ENCODE data around the gene KIRREL1. TPM values are rescaled to one million over a fixed set of nuclear protein-coding genes. Genes with fewer than 3 reads are reported as not detected.

KIRREL1 gene
- total and polyA plus RNA-seq, 2 of the 13 experiments (the other 11 are each of a cell fraction or from before 2014, with no cell fraction given): 0.02 to 0.03 TPM

DNA sequence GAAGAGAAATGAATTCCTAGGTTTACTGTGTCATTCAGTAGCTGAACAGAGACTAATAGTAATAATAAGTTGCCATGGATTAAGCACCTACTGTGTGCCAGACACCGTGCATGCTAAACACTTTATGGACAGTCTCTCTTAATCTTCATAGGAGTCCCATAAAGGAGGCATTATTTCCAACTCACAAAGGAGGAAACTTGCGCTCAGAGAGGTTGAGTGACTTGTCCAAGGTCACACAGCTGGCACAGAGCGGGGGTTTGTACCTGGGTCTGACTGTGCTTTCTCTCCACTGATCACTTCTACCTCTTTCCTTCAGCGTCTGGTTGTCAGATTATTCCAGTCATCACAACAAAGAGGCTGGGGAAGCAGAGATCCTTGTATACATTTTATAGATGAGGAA lies 91.3 kb downstream of the KIRREL1 start:
- H3K36me3 ChIP-seq (replicated peaks in 1 of 2; ENCODE audit: control insufficient read depth in 1 of 2, insufficient read depth in 2 of 2, low read length in 2 of 2): no peaks in the 10 kb centered on the region
- no peaks in the 10 kb centered on the region for H3K9me3 ChIP-seq (ENCODE audit: low read length)
- in situ Hi-C loops (cut with HindIII; ENCODE audit: extremely low pct_ligation_motif_present, low pct_unique_long_range_greater_than_20kb) (loop anchor here (10.0 kb wide), 2 partner anchors 90 to 120 kb away; partner anchors contain the start of gene KIRREL1), intact Hi-C loops (cut with micrococcal nuclease; ENCODE audit: unreplicated experiment) (no loop called here)
- H3K79me2 ChIP-seq (ENCODE audit: insufficient read depth, low read length): no peaks in the 10 kb centered on the region
- no peak for DNase-seq (ENCODE audit: low spot score)
- H3K27ac ChIP-seq (ENCODE audit: extremely low read length, insufficient read depth, low read length): no peak overlapping the region
- no peak for ATAC-seq
- H3K9ac ChIP-seq (ENCODE audit: insufficient read depth, low read depth, low read length): no peak overlapping the region
- ChIA-PET POLR2A (no interaction called here), CTCF (ENCODE audit: low intra/inter-chr PET ratio, low total read pairs) (interaction anchor here (0.9 kb wide), 1 partner anchor 121 kb away, joined by 3 read pairs; no protein-coding TSS in a partner anchor)
- FAIRE-seq: no peak
- no peak overlapping the region for H3K4me2 ChIP-seq (ENCODE audit: low read depth, low read length)
- TF ChIP-seq, protein P1, sequence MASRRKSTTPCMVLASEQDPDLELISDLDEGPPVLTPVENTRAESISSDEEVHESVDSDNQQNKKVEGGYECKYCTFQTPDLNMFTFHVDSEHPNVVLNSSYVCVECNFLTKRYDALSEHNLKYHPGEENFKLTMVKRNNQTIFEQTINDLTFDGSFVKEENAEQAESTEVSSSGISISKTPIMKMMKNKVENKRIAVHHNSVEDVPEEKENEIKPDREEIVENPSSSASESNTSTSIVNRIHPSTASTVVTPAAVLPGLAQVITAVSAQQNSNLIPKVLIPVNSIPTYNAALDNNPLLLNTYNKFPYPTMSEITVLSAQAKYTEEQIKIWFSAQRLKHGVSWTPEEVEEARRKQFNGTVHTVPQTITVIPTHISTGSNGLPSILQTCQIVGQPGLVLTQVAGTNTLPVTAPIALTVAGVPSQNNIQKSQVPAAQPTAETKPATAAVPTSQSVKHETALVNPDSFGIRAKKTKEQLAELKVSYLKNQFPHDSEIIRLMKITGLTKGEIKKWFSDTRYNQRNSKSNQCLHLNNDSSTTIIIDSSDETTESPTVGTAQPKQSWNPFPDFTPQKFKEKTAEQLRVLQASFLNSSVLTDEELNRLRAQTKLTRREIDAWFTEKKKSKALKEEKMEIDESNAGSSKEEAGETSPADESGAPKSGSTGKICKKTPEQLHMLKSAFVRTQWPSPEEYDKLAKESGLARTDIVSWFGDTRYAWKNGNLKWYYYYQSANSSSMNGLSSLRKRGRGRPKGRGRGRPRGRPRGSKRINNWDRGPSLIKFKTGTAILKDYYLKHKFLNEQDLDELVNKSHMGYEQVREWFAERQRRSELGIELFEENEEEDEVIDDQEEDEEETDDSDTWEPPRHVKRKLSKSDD (CRISPR knock-in tag; IDR thresholded peaks at IDR 0.05; ENCODE audit: low read depth): no peak
- TF ChIP-seq ZNF501 (CRISPR knock-in tag; IDR thresholded peaks at IDR 0.05) (no peak), ZNF136 (CRISPR knock-in tag; IDR thresholded peaks at IDR 0.05; ENCODE audit: low read depth) (no peak), JUNB (CRISPR knock-in tag; IDR thresholded peaks at IDR 0.05; ENCODE audit: borderline replicate concordance) (no peak), ZFP62 (CRISPR knock-in tag; IDR thresholded peaks at IDR 0.05) (no peak), ZBTB7A (CRISPR knock-in tag; IDR thresholded peaks at IDR 0.05) (no peak), ZNF263 (CRISPR knock-in tag; IDR thresholded peaks at IDR 0.05) (no peak), ZNF577 (CRISPR knock-in tag; IDR thresholded peaks at IDR 0.05; ENCODE audit: borderline replicate concordance, low read depth) (no peak), TCF12 (IDR thresholded peaks at IDR 0.05) (no peak), TCF12 (CRISPR knock-in tag; IDR thresholded peaks at IDR 0.05) (no peak)
- TF ChIP-seq, protein P2, sequence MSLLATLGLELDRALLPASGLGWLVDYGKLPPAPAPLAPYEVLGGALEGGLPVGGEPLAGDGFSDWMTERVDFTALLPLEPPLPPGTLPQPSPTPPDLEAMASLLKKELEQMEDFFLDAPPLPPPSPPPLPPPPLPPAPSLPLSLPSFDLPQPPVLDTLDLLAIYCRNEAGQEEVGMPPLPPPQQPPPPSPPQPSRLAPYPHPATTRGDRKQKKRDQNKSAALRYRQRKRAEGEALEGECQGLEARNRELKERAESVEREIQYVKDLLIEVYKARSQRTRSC (CRISPR knock-in tag; IDR thresholded peaks at IDR 0.05; ENCODE audit: low read depth): no peak
- H3K27me3 ChIP-seq (ENCODE audit: control insufficient read depth in 1 of 2, insufficient read depth in 2 of 2, low read length in 2 of 2): no peaks in the 10 kb centered on the region
- no peak overlapping the region for H3K4me3 ChIP-seq (replicated peaks in 1 of 3; ENCODE audit: insufficient read depth in 1 of 3, low read depth in 2 of 3, low read length in 3 of 3)
- no peaks in the 10 kb centered on the region for H4K20me1 ChIP-seq (ENCODE audit: insufficient read depth, low read length)
- no peak overlapping the region for H2AFZ ChIP-seq (ENCODE audit: low read length)
- H3K4me1 ChIP-seq (ENCODE audit: insufficient read depth, low read length): no peaks in the 10 kb centered on the region
- WGBS (ENCODE audit: low lambda C conversion rate): 49% methylated on average over 4 of the region's 4 CpGs
- no TSS peak for BruUV-seq (replicated peaks)

Measured in HepG2 (cell line).